ENCODE data around the gene COL23A1.

Gene COL23A1

DNA sequence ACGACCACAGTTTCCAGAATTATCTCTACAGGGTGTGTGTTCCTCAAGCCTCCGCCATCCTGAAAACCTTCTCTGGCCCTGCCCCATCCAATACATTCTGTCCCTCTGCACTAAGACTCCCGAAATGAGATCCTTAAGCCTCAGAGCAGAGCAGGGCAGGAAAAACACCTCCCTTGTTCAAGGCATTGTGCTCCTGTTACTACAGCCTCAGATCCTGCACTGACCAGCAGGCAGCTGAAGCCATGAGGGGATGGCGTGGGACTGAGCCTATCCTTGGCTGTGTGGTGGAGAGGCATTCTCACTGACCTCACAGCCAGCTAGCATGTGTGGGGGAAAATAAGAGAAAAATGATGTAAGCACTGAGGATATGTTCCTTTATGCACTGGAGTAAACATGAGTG, 250.9 kb downstream of the COL23A1 start:
- DNase-seq (ENCODE audit: low read depth): no peak

DNA sequence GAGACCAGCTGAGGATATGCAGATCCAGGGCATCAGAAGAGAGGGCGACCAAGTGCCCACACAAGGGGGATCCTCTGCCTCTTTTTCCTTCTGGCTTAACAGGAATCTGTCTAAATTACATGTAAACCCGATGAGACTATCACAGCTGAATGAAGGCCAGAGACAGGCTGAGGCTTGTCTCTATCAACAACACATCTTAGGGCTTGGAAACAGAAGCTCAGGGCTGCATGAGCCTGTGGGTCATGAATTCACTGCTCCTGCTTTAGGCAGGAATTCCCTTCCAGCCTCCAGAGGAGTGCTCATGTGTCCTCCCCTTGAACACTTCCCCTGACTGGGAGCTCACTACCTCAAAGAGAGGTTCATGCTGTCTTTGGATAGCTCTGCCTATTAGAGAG, 251.4 kb downstream of the COL23A1 start:
- DNase-seq (ENCODE audit: low read depth): no peak

DNA sequence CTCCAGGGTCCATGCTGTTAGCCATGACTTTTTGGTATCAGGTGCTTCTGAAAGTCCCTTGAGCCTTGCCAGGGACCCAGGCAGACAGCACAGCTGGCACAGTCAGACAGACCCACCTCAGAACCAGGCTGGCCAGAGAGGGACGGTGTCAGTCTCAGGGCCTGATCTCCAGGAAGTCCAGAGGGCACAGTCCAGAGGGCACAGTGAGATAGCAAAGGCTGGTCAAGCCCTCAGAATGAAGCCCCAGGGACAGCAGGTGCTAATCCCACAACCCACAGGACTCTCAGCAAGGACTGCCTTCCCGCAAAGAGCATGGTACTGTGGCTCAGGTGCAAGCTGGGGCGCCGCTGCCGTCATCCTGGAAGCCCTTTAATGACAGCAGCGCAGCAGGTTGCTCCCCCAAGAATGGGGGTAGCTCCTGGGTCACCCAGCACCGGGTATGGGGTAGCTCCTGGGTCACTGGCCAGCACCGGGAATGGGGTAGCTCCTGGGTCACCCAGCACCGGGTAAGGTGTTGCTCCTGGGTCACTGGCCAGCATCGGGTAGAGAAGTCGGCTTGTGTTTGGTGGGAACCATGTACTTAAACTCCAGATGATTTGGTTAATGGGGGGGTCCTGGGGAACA, 252.0 kb downstream of the COL23A1 start:
- no peak for DNase-seq (ENCODE audit: low read depth)

DNA sequence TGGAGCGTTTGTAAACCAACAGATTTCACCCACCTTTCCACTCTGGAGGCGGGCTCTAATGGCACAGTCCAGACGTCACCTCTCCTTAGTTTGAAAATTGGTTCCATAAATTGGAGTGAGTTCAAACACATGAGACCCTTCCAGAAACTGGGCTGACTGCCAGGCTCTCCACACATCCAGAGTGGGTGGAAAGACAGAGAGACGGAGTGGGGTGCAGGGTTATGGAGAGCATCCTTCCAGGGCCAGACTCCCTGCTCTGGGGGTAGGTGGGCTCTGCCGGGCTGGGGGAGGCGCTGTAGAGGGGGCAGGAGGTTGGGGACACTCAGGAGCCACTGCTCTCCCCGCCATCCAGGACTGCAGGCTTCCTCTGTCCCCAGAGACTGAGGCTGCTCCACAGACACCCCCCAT, 252.9 kb downstream of the COL23A1 start:
- no peak for DNase-seq (ENCODE audit: low read depth)

DNA sequence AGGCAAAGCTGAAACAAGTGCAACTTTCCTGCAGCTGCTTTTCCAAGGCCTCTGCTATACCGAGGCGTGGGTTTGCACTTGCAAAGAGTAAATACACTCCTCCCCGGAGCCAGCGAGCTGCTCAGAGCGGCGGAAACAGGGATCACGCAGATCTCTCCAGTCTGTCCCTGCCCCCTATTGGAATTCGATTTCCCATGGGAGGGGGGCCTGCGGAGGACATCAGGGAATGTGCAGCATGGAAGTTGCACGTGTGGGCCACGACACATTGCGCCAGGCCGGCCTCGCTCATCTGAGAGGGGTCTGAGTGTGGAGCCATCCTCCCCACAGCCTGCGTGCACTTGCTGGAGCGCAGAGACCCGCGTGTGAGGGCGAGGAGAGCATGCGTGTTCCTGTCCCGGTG, 253.3 kb downstream of the COL23A1 start:
- DNase-seq (ENCODE audit: low read depth): no peak

DNA sequence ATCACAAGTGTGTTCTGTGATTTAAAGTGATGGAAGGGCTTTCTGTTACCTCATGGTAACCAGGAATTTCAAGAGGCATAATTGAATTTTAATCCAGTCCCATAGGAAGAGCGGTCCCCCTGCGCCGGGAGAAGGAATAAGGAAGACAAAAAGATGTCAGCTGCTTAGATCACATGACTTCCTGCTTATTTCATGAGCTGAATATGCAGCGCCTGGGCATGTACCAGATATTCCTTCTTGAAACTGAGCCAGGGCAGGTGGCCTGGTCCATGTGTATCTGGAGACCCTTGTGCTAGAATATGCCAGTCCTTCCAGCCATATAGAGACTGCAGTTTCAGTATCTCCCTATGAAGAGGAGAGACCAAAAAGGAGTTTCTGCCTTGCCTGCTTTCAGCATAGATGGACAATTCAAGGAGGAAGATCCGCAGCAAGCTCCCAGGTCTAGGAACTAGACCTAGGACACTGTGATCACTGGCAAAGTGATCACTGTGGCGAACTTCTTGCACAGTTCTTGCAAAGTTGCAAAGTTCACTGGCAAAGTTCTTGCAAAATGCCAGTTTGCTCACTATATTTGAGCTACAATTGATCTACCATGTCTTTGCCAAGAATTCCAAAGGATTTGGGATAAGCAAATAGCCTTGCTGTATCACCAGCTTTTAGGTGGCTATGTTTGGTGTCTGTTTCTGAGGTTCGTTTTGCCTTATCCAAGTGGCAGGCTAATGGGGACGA, 254.7 kb downstream of the COL23A1 start:
- DNase-seq (ENCODE audit: low read depth): no peak

DNA sequence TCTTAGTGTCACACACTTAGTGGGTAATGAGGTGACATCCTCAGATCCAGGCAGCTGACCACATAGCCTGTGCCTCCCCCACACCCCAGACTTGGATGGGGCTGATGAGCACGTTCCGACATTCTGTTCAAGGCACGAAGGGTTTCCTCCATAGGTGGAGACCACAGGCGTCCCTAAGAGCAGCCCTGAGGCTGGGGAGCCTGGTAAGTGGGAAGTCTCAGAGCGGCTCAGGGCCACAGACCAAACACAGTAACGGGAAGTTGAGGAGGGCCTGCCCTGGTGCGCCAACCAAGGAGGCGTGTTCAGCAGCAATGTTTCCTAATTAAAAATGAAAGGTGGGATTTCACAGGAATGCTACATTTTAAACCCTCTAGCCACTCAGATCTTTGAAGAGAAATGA, 255.3 kb downstream of the COL23A1 start:
- DNase-seq (ENCODE audit: low read depth): no peak

DNA sequence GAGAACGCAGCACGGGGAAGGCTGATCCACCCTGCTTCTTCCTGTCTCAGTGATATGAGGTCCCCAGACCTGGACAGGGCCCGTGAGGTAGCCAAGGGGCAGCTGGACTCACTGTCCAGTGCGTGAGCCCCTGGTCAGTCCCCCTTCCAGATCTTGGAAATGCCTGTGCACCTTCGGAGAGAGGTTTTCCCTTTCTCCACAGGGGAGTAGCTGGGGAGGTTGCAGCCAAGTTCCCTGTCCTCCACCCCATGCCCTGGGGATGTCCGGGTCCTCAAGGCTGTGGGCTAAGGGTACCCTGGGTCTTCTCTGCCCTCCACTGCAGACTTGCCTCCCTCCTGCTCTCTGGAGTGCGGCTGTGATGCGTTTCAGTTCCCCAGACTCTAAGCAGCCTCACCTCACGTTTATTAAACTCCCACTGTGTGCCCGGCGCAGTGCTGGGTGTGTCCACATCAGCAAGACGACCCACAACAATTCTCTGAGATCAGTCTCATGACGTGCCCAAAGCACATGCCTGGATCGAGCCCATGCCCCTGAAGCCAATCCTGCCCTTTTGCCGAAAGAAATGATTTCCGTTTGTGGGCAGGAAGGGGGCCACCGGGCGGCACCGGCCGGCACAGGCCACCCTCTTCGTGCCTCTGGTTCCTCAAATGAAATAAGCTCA, 256.2 kb downstream of the COL23A1 start:
- no peak for DNase-seq (ENCODE audit: low read depth)

DNA sequence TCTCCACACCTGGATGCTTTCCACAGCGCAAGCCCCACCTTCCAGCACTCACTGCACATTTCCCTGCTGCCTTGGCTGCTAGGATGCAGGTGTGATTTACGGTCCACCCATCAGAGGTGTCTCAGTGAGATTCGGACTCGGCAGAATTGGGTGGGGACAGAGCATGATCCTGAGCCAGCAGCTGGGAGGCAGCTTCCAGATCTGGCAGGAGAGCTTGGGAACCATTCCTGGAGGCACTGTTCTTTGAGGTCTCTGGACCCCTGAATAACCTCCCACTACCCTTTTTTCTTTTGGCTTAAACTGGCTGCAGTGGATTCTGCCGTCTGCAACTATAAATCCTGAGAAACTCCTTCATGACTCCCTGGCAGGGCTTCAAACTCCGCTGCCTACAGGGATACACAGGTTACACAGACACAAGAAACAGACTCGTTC, 258.0 kb downstream of the COL23A1 start:
- no peak for DNase-seq (ENCODE audit: low read depth)

DNA sequence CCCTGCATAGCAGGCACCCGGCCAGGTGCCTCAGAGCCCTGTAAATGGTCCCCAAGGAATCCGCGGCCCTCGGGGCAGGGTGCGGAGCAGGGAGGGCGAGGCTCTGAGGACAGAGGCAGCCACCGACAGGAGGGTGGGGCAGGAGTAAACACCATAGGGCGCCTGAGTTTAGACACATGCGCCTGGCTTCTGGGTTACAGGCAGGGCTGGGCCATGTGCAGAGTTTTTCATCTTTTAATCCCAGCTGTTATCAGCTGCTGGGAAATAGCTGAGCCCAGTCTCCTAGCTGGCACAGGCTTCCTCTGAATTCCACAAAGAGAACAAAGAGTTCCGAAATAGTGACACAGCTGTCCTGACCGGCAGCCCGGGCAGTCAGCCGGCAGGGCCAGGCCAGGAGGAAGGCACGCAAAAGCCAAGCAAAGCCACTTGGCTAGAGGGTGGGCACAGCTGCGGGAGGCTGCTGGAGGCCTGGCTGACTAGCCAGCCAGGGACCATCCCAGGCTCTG, 258.6 kb downstream of the COL23A1 start:
- DNase-seq (ENCODE audit: low read depth): no peak

DNA sequence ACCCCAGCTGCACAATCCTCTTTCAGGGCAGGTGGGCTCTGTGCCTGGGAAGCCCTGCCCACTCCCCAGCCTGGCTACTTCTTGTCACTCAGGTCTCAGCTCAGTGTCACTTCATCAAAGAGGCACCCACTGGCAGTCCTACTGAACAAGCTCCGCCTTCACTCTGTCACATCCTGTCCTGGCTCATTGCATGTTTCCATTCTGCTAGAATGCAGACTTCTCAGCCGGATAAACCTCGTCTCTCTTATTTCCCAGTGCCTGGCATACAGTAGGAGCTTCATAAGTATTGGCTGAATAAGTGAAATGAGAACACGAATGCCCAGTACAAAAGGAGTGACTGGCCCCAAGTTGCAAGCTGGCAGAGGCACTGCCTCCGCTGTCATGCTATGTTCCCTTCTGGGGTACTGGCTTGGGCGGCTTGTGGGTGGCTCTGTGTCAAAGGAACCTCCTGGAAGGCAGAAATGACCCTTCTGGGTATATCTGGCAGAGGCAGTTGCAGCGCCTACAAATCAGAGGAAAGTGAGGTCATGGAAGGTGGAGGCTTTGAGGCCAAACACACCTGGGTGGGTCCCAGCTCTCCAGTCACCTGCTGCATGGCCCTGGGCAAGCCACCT, 259.3 kb downstream of the COL23A1 start:
- DNase-seq (ENCODE audit: low read depth): no peak

DNA sequence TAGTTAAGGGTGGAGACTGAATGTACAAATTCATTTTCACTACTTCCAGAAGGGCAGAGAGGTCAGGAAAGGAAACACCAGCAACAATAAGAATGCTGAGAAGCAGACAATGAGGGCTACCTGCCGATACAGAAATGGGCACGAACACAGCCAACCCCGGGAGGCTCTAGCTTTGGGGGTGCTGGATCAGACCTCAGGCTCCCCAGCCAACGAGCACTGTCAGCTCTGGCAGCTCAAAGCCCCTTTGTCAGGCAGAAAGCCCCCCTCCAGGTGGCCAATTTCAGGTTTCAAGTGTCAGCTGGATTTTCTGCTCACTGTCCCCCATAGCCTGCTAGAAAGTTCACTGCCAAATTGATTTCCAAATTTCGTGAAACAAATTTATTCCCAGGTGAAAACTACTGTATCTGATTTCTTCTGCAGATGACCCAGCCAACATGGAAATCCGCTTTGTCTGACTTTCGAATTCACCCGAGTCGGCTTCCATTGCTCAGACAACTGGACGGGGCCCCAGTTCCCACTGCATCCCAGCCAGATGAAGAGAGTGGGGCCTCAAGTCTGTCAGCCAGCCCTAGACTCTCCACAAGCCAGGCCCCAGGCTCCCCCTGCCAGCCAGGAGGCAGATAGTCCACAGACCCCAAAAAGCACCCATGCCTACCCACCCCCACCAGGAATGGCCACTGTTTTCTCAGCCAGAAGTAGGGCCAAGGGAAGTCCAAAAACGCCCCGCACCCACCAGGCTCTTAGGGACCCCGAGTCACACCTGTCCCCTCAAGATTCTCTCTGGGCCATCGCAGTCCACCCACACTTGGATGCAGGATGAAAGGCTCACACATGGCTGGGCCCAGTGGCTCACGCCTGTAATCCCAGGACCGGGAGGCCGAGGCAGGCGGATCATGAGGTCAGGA, 261.1 kb downstream of the COL23A1 start:
- no peak for DNase-seq (ENCODE audit: low read depth)

DNA sequence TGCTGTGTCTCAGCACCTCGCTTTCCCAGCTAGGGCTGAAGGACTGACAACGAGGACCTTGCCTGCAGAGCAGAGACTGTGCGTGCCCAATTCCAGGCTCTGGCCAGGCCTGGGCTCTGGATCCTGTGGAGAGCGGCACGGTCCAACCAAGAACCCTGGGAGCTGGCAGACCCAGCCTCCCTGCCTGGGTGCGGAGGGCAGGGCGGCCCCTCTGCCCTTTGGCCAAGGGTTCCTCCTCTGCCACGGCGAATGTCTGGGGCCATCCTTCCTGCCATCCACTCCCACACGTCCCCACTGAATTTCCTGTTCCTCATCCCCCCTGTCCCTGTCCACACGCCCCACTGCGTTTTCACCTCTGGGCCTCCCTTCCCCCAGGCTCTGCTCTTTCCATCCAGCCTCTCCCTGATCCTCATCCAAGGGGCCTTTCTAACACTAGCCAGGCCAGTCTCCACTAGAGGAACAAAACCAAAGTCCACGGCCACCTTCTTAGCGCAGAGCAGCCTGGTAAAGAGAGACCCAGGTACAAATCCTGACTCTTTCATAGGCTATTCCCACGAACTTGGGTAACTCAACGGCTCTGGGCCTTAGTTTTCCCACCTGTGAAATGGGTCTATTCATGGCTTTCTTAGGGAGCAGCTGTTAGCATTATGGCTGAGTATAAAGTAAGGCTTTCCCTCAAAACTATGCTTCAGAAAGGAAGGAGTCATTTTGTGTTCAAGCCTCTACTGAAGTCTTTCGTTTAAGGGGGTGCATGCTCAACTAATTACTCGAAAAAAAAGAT, 262.1 kb downstream of the COL23A1 start:
- no peak for DNase-seq (ENCODE audit: low read depth)

DNA sequence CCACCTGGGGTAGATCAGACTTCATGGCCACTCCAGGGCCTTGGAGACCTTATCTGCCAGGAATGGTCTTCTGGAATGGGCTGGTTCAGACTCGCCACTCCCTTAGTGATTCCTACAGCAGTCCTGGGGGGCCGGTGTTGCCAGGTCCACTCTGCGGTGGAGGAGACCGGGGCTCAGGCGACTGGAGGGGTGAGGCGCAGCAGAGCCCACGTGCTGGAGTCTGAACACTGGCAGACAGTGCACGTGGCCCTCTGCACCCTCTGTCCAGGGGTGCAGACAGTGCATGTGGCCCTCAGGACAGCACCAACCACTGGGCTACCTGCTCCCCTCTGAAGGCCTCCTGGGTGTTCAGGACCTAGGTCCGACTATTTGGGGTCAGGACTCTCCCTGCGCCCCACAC, 262.7 kb downstream of the COL23A1 start:
- DNase-seq (ENCODE audit: low read depth): no peak

DNA sequence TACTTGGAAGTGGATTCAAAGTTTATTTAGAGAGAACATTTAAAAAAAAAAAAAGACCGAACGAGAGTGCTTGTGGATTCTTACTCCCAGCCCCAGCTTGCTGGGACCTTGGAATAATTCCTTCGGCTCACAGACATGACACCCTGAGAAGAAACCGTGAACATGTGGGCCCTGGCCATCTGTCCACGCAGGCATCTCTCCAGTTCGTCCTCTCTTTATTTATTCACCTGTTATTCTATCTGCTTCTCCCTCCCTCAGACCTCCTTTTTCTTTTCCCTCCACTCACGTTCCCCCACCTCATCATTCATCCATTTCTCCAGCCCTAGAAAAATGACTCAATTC, 263.8 kb downstream of the COL23A1 start:
- DNase-seq (ENCODE audit: low read depth): no peak

DNA sequence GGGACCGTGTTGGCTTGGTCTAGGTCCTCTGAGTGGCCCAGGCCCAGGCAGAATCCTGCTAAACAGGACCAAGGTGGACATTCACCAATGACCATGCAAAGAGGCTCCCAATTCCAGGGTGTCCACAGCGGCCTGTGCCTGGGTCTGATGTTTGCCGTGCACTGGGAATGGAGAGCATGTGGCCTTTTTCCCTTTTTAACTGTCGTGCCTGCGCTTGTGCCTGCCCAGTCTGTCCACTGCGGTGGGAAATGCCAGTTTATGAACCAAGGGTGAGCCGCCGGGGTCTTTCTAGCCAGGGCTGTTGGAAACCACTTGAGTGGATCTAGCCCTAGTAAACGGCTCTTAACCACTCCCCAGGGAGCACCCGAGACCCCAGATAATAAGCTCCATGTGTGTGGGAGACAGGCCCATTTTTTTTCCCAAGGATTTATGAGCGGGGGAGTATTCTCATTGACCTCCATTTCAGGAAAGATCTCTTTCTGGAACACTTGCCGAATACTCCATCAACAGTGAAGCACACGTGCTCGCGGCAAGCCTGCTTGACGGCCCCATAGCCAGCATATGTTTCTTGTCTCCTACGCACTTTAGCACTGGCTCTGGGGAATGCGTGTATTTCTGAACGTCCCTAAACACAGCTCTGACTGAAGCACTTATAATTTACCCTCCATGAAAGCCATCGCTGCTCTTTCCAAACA, 264.4 kb downstream of the COL23A1 start:
- no peak for DNase-seq (ENCODE audit: low read depth)

DNA sequence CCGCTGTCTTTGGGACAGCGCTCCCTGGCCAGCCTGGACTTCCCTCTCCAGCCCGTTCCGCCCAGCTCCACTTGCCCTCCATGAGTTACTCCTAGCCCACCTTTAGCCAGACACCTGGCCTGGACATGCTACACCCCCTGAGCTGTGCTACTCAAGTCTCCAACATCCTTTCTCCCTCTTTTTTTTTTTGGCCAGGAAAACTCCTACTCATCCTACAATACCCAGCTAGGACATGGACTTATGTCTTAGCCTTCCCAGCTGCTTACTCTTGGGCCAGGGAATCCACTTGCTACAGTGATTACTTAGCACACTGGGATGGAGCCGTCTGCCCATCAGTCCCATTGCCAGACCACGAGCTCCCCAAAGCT, 264.9 kb downstream of the COL23A1 start:
- DNase-seq (ENCODE audit: low read depth): no peak

DNA sequence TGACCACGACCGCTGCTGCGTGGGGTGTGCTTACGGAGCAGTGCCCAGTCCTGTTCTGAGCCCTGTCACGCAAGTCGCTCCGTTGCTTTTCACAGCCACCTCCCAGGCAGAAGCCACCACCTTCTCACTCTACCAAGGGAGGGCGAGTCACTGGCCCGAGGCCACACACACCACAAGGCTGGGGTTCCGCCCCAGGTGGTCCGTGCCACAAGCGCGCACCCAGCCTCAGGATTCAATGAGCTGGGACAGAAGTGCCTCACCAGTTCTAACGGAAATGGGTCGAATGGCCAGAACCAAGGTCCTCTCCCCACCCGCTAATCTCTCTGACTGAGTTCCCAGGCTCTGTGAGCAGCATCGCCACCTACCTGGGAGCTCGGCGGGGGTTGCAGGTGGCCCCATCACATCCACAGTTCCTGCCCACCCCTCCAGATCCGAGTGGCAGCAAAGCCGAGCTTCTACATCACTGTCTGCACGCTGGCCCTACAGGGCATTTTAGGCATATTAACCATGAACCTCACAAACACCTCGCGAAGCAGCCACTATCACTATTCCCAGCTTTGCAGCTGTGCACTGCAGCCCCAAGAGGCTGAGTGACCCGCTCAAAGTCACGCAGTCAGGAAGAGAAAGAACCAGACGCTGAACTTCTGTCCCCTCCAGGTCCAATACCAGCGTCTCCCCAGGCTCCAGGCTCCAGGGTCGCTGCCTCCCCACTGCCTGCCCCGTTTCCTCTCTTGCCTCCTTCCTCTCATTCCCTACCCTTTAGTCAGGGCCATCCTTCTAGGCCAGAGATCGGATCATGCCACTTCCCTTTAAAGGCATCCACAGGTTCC, 265.5 kb downstream of the COL23A1 start:
- no peak for DNase-seq (ENCODE audit: low read depth)

DNA sequence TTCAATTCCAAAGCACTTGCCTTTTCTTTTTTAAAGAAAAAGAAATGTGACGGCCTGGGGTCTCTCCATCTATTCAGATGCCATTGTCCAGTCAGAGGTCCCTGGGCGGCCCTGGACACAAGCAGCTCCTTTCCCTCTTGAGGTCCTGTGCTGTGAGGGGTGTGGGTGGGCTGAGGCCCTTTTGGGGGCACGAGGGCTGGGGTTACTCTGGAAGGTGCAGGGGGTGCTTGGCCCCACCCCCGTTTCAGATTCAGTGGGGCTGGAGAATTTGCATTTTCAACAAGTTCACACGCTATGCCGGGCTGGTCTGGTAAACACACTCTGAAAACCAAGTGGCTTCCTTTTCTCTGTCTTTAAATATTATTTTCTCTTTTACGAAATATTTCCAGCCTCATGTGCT, 266.2 kb downstream of the COL23A1 start:
- DNase-seq (ENCODE audit: low read depth): no peak

DNA sequence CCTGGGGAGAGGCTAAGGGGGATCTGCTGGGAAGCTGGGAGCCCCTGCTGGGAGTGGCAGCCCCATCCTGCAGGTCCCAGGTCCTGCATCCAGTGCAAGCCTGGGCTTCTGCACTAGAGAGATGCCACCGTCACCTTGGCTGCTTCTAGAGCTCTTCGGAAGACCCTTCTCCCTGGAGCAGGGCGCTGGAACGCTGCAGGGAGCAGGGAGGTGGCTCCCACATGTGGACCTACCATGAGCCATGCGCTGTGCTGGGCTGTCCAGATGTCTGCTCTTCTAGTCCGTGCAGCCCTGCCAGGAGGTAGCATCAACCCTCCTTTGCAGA, 266.7 kb downstream of the COL23A1 start:
- no peak for DNase-seq (ENCODE audit: low read depth)
